Breast epithelium (tissue), 4 donors: ENCODE results near the gene ATP13A3. TPM values are rescaled to one million over a fixed set of nuclear protein-coding genes. Genes with fewer than 3 reads are reported as not detected.
"Not testable (repeated sequence)": the region's sequence is repeated elsewhere in the genome, so short reads cannot be mapped to it uniquely, and the experiment has no call there.

ENCODE experiments used
- DNase-seq, 2 donors: peaks; one replicate each; pipeline ENCODE4 v3.0.0-alpha.2; 2019; ENCODE audit warnings: low spot score in 2 of 2
- H3K27ac ChIP-seq, 2 donors: fragments of 200-600 bp; sonication (generic) in 1 of 2; one replicate each; pipeline ENCODE4 v1.5.1; 2016 to 2019; ENCODE audit warnings: mild to moderate bottlenecking in 1 of 2
- H3K27me3 ChIP-seq, 2 donors: fragments of 200-600 bp; sonication (generic) in 1 of 2; one replicate each; pipeline versions ENCODE4 v1.5.1 to v1.6.0; 2017 to 2019; ENCODE audit warnings: control low read depth in 1 of 2, mild to moderate bottlenecking in 1 of 2
- H3K36me3 ChIP-seq: fragments of 200-600 bp; one replicate; pipeline ENCODE4 v1.5.1; 2019
- H3K4me1 ChIP-seq, 2 donors: fragments of 200-600 bp; sonication (generic); one replicate each; pipeline ENCODE4 v1.5.1; 2016 to 2019; ENCODE audit warnings: control low read depth in 1 of 2
- H3K4me3 ChIP-seq, 3 donors: fragments of 200-600 bp; sonication (generic); 1 replicate in 2 of 3; 2 replicates in 1 of 3; pipeline ENCODE4 v1.5.1; 2016 to 2019; ENCODE audit warnings: mild to moderate bottlenecking in 3 of 3, moderate library complexity in 2 of 3
- H3K9me3 ChIP-seq, 2 donors: fragments of 200-600 bp; sonication (generic) in 1 of 2; one replicate each; pipeline ENCODE4 v1.5.1; 2016 to 2019; ENCODE audit warnings: control low read depth in 1 of 2
- POLR2A ChIP-seq: fragments of 450-650 bp; IDR thresholded peaks from one replicate; pipeline ENCODE4 v1.6.1; 2016; ENCODE audit warnings: antibody characterized with exemption, mild to moderate bottlenecking, moderate library complexity
- POLR2AphosphoS5 ChIP-seq, 3 donors: sonication (generic); formaldehyde crosslinking; IDR thresholded peaks; one replicate each; pipeline ENCODE4 v1.6.1; 2017; ENCODE audit warnings: antibody characterized with exemption in 3 of 3
- intact Hi-C: fragments of 100-400 bp; cut with DNase I; formaldehyde crosslinking; loops from one replicate; pipeline ENCODE4 v1.15.1; 2023; ENCODE audit warnings: low total_unique reads
- total RNA-seq, 3 donors: library from RNA; depleted of rRNA; stranded (reverse); fragments of >200 nt; gene quantifications; one replicate each; pipeline ENCODE4 v1.1.0, GENCODE V29; 2016
- TF ChIP-seq, protein P1 (sequence below), 3 donors: fragments of 450-650 bp; IDR thresholded peaks; one replicate each; pipeline ENCODE4 v1.5.1; 2016 to 2017; ENCODE audit warnings: antibody characterized with exemption in 3 of 3, mild to moderate bottlenecking in 3 of 3, moderate library complexity in 3 of 3

ATP13A3 gene
- total RNA-seq, 3 donors from 2014 or later = 132 to 170 (median 142) TPM

GRCh38 chr3:194485468-194485880, 1.3 kb downstream of the ATP13A3 start:
- intact Hi-C loops = loop anchor here (5.0 kb wide), 1 partner anchor 97 kb away; no protein-coding TSS in a partner anchor
- Histone ChIP-seq H3K27me3 (no peaks in the 10 kb centered on the region), H3K36me3 (no peaks in the 10 kb centered on the region), H3K4me1 (no peaks in the 10 kb centered on the region), H3K4me3 (peak overlapping the region; percentile 60 to 96 (median 75)), H3K27ac (peak overlapping the region; percentile 92 to 96), H3K9me3 (no peaks in the 10 kb centered on the region)
- TF ChIP-seq POLR2A = no peak
- TF ChIP-seq, protein P1, sequence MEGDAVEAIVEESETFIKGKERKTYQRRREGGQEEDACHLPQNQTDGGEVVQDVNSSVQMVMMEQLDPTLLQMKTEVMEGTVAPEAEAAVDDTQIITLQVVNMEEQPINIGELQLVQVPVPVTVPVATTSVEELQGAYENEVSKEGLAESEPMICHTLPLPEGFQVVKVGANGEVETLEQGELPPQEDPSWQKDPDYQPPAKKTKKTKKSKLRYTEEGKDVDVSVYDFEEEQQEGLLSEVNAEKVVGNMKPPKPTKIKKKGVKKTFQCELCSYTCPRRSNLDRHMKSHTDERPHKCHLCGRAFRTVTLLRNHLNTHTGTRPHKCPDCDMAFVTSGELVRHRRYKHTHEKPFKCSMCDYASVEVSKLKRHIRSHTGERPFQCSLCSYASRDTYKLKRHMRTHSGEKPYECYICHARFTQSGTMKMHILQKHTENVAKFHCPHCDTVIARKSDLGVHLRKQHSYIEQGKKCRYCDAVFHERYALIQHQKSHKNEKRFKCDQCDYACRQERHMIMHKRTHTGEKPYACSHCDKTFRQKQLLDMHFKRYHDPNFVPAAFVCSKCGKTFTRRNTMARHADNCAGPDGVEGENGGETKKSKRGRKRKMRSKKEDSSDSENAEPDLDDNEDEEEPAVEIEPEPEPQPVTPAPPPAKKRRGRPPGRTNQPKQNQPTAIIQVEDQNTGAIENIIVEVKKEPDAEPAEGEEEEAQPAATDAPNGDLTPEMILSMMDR (IDR thresholded peaks at IDR 0.05) = no peak
- TF ChIP-seq POLR2AphosphoS5 (IDR thresholded peaks at IDR 0.05) = no peak
- no peak for DNase-seq

- intact Hi-C loops = loop anchor here (5.0 kb wide), 1 partner anchor 98 kb away; no protein-coding TSS in a partner anchor
- H3K27me3 ChIP-seq = no peaks in the 10 kb centered on the region
- no peak overlapping the region for H3K4me3 ChIP-seq
- DNase-seq = no peak
- no peaks in the 10 kb centered on the region for H3K36me3 ChIP-seq
- H3K27ac ChIP-seq = peak overlapping the region in 1 of 2 donors; percentile 92
- H3K9me3 ChIP-seq = no peaks in the 10 kb centered on the region
- TF ChIP-seq, protein P1 (IDR thresholded peaks at IDR 0.05) = no peak
- TF ChIP-seq POLR2A (no peak), POLR2AphosphoS5 (IDR thresholded peaks at IDR 0.05) (no peak)
- no peaks in the 10 kb centered on the region for H3K4me1 ChIP-seq
Measured at GRCh38 chr3:194484614-194485013, 2.2 kb downstream of the ATP13A3 start.

GRCh38 chr3:194483850-194484249, 3.0 kb downstream of the ATP13A3 start:
- no peak overlapping the region for H3K27ac ChIP-seq
- H3K4me1 ChIP-seq = no peaks in the 10 kb centered on the region
- H3K27me3 ChIP-seq = no peaks in the 10 kb centered on the region
- no peak for DNase-seq
- H3K9me3 ChIP-seq = no peaks in the 10 kb centered on the region
- no peak overlapping the region for H3K4me3 ChIP-seq
- intact Hi-C loops = no loop called here
- no peaks in the 10 kb centered on the region for H3K36me3 ChIP-seq
- TF ChIP-seq, protein P1 (IDR thresholded peaks at IDR 0.05) = no peak
- TF ChIP-seq POLR2AphosphoS5 (IDR thresholded peaks at IDR 0.05) (no peak), POLR2A (no peak)

DNA sequence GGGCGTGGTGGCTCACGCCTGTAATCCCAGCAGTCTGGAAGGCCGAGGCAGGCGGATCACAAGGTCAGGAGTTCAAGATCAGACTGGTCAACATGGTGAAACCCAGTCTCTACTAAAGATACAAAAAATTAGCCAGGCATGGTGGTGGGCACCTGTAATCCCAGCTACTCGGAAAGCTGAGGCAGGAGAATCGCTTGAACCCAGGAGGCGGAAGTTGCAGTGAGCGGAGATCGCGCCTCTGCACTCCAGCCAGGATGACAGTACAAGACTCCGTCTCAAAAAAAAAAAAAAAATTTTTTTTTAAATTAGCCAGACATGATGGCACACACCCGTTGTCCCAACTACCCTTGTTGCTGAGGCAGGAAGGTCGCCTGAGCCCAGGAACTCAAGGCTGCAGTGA, 4.0 kb downstream of the ATP13A3 start:
- H3K4me1 ChIP-seq, H3K9me3 ChIP-seq, DNase-seq, H3K27ac ChIP-seq, intact Hi-C loops, H3K36me3 ChIP-seq, H3K4me3 ChIP-seq, H3K27me3 ChIP-seq: not testable (repeated sequence)

DNA sequence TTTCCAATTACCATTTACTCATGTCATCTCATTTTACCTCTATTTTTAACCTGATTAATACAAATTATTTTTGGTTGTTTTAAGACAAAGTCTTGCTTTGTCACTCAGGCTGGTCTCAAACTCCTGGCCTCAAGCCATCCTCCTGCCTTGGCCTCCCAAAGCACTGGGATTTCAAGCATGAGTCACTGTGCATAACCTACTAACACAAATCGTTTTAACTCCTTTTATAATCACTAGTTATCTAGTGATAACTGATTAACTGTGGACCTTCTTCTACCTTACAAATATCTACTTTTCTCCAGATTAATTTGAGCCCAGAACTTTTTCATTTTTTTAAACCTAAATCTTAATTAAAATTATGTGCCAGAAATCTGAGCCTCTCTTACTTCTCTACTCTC, 4.6 kb downstream of the ATP13A3 start:
- no peak for DNase-seq
- no peaks in the 10 kb centered on the region for H3K27me3 ChIP-seq
- H3K4me3 ChIP-seq = no peak overlapping the region
- H3K4me1 ChIP-seq = no peaks in the 10 kb centered on the region
- no peaks in the 10 kb centered on the region for H3K36me3 ChIP-seq
- TF ChIP-seq, protein P1 (IDR thresholded peaks at IDR 0.05) = no peak
- TF ChIP-seq POLR2AphosphoS5 (IDR thresholded peaks at IDR 0.05) = no peak
- TF ChIP-seq POLR2A = no peak
- H3K27ac ChIP-seq = no peak overlapping the region
- no peaks in the 10 kb centered on the region for H3K9me3 ChIP-seq
- intact Hi-C loops = no loop called here
